Stimulated activated CD4-positive, alpha-beta T cell treated with anti-CD3 and anti-CD28 coated beads, Interleukin-12 subunit alpha, Interleukin-12 subunit beta, amount 100 ng/mL, for 24 hours (primary cell): Measurements from ENCODE around the gene PIM2.
A peak's percentile ranks its signal among the peaks of the same experiment; 100 is the strongest.

Experiments used
- DNase-seq, 2 experiments: peaks; one replicate each; pipeline ENCODE4 v3.0.0-alpha.2; 2020; ENCODE audit warnings: low read depth in 2 of 2

The PIM2 gene

DNA sequence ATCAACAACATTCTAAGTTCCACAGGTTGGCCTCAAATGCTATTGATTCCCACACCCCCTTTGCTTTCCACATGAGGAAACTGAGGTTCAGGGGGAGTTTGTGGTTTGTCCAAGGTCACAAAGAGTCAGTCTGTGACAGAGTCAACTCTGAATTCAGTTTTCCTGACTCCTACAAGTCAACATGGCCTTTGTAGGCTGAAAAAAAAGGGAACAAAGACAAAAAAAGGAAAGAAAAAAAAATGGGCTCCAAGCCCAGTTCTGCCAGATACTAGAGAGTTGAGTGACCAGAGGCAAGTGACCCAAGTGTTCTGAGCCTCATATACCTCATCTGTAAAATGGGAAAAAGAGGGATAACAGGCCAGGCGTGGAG lies 16.5 kb upstream of the PIM2 start:
- DNase-seq: no peak

DNA sequence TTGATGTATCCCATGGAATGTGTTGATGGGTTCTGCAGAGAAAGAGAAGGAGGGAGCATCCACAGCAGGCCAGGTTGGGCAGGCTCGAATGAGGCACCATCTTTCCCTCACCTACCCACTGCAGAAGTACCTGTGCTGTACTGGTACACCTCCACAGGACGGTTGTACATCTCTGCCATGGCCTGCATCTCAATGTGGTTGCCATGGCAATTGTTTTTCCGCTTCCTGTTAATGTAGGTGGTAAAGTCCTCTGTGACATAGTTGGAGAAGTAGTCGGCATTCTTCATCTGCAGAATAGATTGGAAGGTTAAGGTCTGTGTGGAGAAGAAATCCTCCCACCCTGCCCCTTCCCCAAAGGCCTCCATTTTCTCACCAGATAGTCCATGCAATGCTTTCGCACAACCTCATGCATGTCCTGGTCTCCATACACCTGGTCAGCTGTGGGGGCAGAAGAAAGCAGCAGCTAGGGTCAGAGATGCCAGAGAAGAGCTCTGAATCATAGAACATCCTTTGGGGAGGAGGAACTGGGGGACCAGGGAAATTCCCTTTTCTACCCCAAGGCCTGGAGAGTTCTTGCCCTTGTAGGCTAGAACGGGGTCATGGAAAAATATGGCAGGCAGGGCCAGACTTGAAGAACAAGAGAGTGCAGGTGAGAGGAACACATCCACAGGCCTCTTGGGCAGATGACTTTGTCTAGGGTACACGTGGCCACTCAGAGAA lies 15.9 kb upstream of the PIM2 start:
- no peak for DNase-seq

DNA sequence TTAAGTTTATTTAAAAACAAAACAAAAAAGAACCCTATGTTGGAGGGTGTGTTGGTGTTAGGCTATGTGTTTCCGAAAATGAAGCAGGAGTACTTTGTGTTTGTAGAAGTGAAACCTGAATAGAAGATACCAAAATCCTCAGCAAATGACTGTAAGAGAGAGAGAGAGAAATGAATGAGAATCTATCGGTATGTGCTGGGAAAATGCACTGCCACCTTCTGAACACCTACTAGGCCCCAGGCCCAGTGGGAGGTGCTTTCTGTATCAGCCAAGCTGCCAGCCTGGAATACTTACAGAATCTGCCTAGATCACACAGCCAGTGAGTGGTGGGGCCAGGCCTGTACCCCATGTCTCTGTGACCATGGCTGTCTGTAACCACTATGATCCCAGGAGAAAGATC lies 14.9 kb upstream of the PIM2 start:
- DNase-seq: no peak

DNA sequence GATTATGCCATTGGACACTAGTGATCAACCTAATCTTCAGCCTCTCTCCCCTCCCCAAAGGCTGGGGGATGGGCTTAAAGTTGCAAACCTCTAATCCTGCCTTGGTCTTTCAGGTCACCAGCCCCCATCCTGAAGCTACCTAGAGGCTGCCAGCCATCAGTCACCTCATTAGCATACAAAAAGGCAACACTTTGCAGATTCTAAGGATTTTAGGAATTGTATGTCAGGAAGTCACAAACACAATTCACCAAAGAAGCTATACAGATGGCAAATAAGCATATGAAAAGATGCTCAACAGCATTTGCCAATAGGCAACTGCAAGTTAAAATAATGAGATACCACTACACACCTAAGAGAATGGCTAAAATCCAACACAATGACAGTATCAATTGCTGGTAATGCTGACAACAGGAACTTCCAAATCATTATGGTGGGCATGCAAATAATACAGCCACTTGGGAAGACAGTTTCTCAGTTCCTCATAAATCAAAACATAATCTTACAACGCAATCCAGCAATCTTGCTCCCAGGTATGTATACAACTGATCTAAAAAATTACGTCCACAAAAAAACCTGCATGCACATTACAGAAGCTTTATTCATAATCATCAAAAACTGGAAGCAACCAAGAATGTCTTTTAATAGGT lies 9.0 kb upstream of the PIM2 start:
- DNase-seq: no peak

DNA sequence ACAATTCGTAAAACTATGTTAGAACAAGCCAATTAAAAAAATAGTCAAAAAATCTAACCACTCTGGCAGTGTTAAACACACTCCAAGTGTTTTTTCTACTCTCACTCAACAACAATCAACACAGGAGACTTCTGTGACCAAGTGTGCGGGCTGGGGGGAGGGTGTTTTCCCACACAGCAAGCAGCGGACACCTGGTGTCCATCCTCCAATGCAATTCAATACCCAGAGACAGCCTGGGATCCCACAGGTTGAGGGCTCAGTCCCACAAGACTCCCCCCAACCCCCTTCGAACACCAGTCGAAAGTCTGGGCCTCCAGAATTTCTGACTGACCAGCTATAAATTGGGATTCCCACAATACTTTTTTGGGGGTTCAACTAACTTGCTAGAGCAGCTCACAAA lies 8.3 kb upstream of the PIM2 start:
- no peak for DNase-seq

DNA sequence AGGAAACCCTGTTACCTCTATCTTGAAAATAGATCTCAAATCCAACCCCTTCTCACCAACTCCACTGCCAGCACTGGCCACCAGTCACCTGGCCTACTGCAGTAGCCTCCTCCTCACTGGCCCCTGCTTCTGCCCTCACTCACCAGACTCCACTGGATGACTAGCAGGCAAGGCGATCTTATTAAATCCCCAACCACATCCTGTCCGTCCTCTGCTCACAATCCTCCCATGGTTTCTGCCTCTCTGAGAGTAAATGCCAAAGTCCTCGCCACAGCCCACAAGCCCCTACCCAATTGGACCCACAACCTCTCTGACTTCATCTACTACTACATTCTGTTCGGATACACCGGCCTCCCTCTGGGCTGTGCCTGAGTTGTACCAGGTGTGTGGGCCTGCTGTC lies 5.4 kb upstream of the PIM2 start:
- no peak for DNase-seq

DNA sequence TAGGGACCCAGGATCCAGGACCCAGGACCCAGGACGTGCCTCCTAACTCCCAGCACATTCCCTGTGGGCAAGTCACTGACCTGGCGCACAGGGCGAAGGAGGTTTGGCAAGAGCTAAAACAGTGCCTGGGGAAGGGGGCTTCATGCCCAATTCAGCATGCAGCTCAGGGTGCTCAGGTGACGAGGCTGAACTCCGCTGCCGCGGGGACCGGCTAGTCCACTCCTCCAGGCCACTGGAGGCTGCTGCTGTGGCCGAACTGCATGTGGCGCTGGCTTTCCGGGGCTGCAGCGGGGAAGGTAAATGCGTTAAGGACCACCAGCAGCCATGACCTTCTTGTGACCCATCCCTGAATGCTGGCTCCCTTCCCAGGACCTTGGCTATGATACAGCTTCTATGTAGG lies 4.9 kb upstream of the PIM2 start:
- no peak for DNase-seq

DNA sequence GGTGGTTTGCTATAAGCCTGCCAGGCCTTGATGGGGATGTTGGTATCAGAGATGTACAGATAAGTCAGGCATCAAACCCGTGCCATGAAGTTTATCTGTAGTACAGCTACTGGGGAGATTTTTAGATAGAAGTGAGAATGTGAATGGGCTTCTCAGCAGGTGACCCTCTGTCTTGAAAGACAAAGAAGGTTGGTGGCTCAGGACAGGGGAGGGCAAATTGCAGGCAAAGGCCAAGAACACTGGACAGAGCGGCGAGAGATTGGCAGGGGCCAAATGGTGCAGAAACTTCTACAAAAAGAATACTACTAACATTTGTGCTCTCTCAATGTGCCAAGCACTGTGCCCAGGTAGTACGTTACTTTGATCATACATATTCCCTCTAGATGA lies 1.9 kb upstream of the PIM2 start:
- DNase-seq: no peak

DNA sequence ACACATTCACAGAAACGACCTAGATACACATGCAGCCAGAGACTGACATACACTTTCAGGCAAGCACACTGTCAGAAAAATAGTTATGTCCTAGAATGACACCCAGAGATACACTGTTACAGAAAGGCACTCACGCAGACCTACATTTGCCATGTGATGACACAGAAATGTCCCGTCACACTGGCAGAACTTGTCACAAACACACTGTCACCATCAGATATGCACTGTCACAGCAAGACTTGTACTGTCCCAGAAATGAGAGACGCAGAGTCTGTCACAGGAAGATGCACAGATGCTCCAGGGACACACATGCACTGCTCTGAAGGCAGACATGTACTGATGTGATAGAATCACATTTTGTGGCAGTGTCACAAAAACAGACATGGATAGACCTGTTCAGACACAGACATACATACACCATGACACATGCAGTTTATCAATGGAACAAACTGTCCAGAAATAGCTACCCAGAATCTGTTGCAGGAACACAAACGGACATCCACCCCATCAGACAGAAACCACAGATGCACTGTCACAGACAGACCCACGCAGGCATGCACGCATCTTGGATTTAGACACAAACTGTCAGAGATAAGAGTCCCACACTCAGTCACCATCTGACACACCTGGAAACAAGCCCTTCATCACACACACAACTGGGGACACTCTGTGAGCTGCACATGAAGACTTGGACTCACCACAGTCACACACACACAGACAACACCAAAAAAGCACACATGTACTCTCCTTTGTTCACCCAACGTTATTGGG lies 1.3 kb upstream of the PIM2 start:
- no peak for DNase-seq

DNA sequence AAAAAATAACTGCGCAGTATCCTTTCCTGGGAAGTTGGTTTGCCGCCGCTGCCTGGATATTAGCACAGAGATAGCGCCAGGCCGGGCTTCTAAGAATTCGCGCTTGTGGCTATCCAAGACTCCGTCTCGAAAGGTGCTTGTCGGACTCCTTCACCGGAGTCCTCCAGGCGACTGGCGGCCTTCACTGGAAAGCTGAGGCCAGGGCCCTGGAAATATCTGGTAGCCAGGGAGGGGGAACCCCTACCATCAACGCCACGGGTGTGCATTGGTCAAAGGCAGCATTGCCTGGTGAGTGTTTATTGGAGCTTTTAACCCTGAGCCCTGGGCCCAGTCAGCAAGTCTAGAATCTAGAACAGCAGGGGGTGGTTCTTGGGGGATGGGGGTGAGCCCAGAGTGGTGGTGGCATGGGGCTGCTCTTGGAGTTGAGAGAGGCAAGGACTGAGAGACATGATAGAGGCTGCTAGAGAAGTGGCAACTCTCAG lies 577 bp upstream of the PIM2 start:
- DNase-seq: no peak

DNA sequence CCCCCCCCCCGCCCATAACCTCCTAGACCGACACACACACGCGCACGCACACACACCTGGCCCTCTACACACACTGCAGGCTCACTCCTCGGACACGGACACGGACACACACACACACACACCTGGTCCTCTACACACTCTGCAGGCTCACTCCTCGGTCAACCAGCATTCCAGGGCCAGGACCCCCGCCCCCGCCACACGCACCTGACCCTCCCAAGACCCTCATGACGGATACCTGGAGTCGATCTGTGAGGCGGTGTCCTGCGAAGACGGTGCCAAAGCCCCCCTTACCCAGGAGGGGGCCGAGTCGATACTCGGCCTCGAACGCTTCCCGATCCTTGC lies 552 bp downstream of the PIM2 start:
- no peak for DNase-seq

DNA sequence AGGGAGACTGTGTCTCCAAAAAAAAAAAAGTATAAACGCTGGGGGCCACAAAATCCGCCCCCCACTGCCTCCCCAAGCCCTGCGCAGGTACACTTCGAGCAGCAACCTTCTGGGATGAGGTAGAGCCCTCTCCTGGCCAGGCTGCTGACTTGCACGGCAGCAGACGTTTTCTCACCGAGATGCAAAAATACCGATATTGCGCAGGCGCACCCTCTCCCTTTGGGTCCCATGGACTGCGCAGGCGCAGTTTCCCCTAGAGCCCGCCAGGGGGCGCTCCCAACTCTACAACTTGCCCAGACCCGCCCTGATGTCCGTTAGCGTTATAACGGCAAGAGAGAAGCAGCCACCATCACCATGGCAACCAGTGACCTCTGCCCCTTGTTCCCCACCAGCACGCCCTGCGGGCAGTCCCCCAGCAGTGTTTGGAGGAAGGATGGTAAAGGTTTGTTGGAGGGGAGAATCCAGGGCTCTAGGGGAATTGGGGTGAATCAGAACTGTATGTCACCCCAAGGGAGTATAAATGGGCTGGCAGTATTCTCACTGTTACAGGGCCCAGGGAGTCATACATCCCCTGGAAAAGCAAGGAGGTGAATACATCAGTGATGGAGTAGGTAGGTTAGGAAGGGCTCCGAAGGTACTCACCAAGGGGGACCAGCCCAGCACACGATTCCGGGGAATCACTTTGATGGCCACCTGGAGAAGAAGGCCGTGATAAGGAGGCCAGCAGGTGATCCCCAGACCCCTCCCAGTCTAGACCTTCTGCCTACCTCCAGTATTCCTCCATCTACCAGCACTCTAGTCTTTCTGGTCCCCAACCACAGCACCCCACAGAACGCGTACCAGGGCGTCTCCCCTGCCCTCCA lies 1.5 kb downstream of the PIM2 start:
- DNase-seq: peak; percentile 64 to 72

DNA sequence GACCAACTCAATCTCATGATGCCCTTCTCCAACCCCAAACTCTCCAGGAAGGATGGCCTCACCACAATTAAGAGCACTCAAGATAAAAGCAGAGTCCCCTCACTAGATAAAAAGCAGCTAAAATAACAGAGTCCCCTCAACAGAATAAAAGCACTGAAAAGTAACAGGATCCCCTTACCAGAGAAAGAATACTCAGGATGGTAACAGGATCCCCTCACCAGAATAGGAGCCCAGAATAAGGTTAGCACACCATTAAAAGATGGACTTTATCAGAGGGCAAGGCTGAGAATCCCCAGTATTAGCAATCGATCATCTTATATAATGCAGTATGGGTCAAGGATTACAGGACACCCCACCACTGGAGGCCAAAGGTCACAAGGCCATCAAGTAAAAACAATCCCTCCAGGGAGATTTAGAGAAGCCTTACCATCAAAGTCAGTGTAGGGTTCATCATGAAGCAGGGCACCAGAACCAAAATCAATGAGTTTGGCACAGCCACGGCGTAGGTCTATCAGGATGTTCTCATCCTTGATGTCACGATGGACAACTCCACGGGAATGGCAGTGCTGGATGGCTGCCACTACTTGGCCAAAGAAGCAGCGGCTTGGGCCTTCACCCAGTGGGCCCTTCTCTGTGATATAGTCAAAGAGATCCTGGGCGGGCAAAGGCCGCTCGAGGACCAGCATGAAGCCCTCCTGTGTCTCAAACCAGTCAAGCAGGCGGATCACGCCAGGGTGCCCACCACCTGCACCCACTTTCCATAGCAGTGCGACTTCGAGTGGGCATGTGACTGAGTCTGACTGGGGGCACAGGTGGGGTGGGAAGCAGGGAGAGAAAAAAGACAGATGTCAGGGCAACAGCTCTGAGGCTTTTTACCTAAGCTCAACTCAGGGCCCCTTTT lies 4.0 kb downstream of the PIM2 start:
- no peak for DNase-seq

DNA sequence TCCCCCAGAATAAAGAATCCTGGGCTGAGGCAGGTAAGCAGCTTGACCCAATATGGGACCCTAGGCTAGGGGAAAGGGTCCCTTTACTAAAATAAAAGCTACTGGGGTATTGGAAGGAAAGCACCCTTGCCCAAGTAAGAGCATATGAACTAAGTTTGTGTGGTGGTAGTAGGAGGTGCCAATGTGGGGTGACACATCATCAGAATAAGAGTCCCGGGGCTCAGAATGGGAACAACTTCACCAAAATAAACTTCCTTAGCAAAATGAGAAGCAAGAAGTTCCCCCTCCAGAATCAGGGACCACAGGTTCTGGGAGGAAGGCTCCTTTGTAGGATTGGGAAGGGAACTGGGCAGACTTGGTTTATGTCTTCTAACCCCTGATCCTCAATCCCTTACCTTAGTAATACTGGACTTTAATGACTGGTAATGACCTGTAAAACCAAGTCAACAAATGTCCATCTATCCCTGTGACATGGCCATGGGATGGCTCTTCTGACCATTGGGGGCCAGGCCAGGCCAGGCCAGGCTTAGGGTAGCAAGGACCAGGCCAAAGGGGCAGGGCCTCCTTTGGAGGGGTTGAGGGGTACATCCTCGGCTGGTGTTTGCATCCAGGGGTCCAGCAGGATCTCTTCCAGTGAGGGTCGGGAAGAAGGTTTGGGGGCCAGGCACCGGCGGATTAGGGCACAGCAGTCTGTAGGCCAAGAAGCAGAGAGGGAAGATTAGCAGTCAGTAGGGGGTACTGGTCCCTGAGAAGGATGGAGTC lies 5.0 kb downstream of the PIM2 start:
- no peak for DNase-seq

DNA sequence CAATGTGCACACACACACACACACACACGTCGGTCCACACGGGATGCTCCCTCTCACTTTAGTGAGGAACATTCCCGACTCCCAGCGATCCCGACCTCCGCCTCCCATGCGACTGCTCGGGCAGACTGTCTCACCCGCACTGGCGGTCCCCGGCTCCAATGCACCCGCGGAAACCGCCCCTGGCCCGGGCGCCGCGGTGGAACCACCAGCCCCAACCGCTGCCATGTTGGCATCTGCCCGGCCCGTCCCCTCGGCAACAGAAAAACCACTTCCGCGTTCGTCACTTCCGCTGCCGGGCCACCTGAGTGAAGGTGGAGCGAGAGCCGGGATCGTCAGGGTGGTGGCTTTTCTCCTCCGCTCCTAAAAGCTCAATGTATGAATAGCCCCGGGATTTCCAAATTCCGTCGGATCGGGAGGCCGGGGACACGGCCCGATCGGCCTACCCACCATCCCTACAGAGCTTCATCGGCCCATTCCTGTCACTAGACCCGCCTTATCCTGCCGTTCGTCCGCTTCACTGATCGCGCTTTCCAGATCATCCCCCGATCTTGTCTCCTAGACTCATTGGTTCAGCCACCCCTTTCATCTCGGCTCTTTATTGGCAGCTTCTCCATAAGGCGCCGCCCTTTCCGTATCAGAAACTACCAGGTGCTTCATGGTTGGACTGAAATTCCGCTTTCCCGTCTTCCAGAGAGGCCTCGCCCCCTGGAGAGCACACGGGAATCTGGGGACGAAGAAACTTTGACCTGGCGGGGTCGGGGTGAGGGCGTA lies 7.2 kb downstream of the PIM2 start, which contains the start of gene SLC35A2:
TSS of gene SLC35A2 (minus strand) at position 235 of the 771 bp plus-strand sequence. CDS start at position 225, 10 bp downstream.
- peak; percentile 74 to 81 for DNase-seq

DNA sequence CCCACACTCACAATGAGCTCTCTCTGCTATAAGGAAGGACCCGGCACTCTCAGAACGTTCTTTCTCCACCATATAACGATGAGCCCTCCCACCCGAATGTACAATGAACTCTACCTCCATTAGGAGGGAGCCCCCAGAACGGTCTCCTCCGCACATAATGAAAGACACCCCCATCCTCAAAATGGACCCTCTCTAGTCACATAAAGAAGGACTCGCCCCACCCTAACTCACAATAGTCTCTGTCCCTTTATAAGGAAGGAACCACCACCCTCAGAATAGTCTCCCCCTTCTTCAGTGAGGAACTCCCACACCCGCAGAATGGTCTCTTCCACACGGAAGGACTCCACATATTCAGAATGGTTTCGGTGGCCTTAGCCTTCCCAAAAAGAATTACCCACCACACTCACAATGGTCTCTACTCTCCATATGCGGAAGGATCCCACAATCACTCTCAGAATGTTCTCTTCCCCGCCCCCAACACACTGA lies 7.9 kb downstream of the PIM2 start:
- DNase-seq: no peak

DNA sequence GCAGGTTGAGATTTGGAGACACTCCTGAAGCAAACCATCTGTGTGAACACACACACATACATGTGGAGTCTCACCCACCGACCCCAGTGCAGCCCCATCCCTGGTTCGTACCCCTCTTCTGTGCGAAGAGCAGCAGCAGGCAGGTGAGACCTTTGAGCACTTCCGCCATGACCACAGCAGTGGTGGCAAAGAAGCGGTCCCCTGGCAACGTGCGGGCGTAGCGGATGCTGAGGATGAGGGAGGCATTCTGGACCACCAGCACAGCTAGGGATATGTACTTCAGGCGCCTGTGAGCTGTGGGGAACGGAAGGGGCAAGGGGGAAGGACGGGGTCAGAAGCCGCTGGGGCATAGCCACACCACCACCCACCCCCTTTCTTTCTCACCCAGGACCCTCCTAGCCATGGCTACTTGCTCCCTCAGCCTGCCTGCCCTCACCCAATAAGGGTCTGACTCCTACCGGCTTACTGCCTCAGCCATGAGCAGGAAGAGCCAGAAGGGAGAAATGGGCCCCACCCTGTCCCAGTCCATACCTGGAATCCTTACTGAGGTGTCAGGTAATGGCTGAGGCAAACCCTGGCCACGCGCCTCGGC lies 9.0 kb downstream of the PIM2 start:
- DNase-seq: no peak

DNA sequence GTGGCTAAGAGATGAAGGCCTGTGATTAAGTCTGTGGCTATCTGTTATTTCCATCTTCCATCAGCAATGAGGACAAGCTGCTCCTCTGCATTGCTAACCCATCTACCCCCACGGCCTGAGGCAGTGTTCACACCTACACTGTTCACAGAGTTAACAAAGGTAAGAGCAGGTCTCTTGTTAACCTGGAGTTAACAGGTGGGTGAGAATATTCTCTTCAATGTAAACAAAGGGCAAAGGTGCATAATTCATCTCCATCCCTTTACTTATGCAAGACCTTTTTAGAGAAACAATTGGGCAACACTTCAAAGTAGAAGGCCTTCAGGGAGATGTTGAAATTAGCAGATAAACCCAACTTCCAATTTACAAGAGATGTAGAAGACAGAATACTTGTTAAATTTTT lies 10.2 kb downstream of the PIM2 start:
- no peak for DNase-seq
